Gastroesophageal sphincter (tissue), 4 donors: ENCODE data around the gene PLA2G4A. TPM values are rescaled to one million over a fixed set of nuclear protein-coding genes. Genes with fewer than 3 reads are reported as not detected.

Experiments used
- ATAC-seq: fragments of 150-250 bp; one replicate; pipeline ENCODE4 v1.9.1; 2016; ENCODE audit warnings: mild to moderate bottlenecking, moderate library complexity
- H3K27ac ChIP-seq, 4 donors: fragments of 200-600 bp; sonication (generic) in 3 of 4; 1 replicate in 3 of 4; 2 replicates in 1 of 4; pipeline ENCODE4 v1.5.1; 2016 to 2019
- H3K27me3 ChIP-seq: fragments of 200-600 bp; sonication (generic); one replicate; pipeline ENCODE4 v1.5.1; 2019
- H3K36me3 ChIP-seq, 2 donors: fragments of 200-600 bp; sonication (generic); one replicate each; pipeline ENCODE4 v1.5.1; 2019; ENCODE audit warnings: control low read depth in 1 of 2
- H3K4me1 ChIP-seq, 3 donors: fragments of 200-600 bp; sonication (generic); 1 replicate in 2 of 3; 2 replicates in 1 of 3; pipeline ENCODE4 v1.5.1; 2016 to 2019; ENCODE audit warnings: control low read depth in 2 of 3
- H3K4me3 ChIP-seq, 2 donors: fragments of 200-600 bp; sonication (generic); one replicate each; pipeline ENCODE4 v1.5.1; 2019; ENCODE audit warnings: mild to moderate bottlenecking in 1 of 2, moderate library complexity in 1 of 2
- H3K9me3 ChIP-seq, 3 donors: fragments of 200-600 bp; sonication (generic); one replicate each; pipeline ENCODE4 v1.5.1; 2017 to 2019; ENCODE audit warnings: control low read depth in 2 of 3
- EP300 ChIP-seq: sonication (generic); formaldehyde crosslinking; IDR thresholded peaks from one replicate; pipeline ENCODE4 v1.6.1; 2017; ENCODE audit warnings: antibody characterized with exemption, mild to moderate bottlenecking
- POLR2A ChIP-seq, 2 donors: fragments of 450-650 bp; IDR thresholded peaks; one replicate each; pipeline ENCODE4 v1.6.1; 2017; ENCODE audit warnings: antibody characterized with exemption in 2 of 2, mild to moderate bottlenecking in 2 of 2, moderate library complexity in 1 of 2
- POLR2AphosphoS5 ChIP-seq: sonication (generic); formaldehyde crosslinking; IDR thresholded peaks from one replicate; pipeline ENCODE4 v1.6.1; 2017; ENCODE audit warnings: antibody characterized with exemption
- WGBS, 2 donors: methylation state at CpG; one replicate each; pipeline ENCODE4 v1.1.5; 2018; ENCODE audit warnings: low coverage in 1 of 2; 5-methylcytosine and 5-hydroxymethylcytosine counted together
- total RNA-seq, 4 donors: library from RNA; depleted of rRNA; stranded (reverse); fragments of >200 nt; gene quantifications; one replicate each; pipeline ENCODE4 v1.1.0, GENCODE V29; 2016
- TF ChIP-seq, protein P1 (sequence below), 4 experiments: fragments of 200-600 bp in 2 of 4; fragments of 450-650 bp in 2 of 4; sonication (generic) in 1 of 4; IDR thresholded peaks; one replicate each; pipeline ENCODE4 v1.5.1; 2017 to 2019; ENCODE audit warnings: antibody characterized with exemption in 4 of 4, mild to moderate bottlenecking in 2 of 4, moderate library complexity in 2 of 4

PLA2G4A gene
- total RNA-seq, 4 donors from 2014 or later = 3.6 to 9.7 (median 5.0) TPM

GRCh38 chr1:186978596-186979556 lies 150.1 kb downstream of the PLA2G4A start:
- Histone ChIP-seq H3K4me3 (no peak overlapping the region), H3K27me3 (no peaks in the 10 kb centered on the region), H3K36me3 (no peaks in the 10 kb centered on the region), H3K9me3 (no peaks in the 10 kb centered on the region), H3K4me1 (peaks cover 0 to 19% (median 3%) of the 10 kb centered on the region in 3 donors), H3K27ac (no peak overlapping the region)
- no peak for ATAC-seq
- WGBS, 2 donors = 90 to 94% methylated on average over 4 to 5 of the region's 7 CpGs
- TF ChIP-seq EP300 = no peak
- TF ChIP-seq, protein P1, sequence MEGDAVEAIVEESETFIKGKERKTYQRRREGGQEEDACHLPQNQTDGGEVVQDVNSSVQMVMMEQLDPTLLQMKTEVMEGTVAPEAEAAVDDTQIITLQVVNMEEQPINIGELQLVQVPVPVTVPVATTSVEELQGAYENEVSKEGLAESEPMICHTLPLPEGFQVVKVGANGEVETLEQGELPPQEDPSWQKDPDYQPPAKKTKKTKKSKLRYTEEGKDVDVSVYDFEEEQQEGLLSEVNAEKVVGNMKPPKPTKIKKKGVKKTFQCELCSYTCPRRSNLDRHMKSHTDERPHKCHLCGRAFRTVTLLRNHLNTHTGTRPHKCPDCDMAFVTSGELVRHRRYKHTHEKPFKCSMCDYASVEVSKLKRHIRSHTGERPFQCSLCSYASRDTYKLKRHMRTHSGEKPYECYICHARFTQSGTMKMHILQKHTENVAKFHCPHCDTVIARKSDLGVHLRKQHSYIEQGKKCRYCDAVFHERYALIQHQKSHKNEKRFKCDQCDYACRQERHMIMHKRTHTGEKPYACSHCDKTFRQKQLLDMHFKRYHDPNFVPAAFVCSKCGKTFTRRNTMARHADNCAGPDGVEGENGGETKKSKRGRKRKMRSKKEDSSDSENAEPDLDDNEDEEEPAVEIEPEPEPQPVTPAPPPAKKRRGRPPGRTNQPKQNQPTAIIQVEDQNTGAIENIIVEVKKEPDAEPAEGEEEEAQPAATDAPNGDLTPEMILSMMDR (IDR thresholded peaks at IDR 0.05) = no peak
- no peak for TF ChIP-seq POLR2AphosphoS5
- TF ChIP-seq POLR2A (IDR thresholded peaks at IDR 0.05) = no peak

- no peak for TF ChIP-seq POLR2A (IDR thresholded peaks at IDR 0.05)
- TF ChIP-seq EP300 = no peak
- TF ChIP-seq, protein P1 (IDR thresholded peaks at IDR 0.05) = no peak
- H3K36me3 ChIP-seq = no peaks in the 10 kb centered on the region
Observed at GRCh38 chr1:186980400-186980799, 151.7 kb downstream of the PLA2G4A start.

DNA sequence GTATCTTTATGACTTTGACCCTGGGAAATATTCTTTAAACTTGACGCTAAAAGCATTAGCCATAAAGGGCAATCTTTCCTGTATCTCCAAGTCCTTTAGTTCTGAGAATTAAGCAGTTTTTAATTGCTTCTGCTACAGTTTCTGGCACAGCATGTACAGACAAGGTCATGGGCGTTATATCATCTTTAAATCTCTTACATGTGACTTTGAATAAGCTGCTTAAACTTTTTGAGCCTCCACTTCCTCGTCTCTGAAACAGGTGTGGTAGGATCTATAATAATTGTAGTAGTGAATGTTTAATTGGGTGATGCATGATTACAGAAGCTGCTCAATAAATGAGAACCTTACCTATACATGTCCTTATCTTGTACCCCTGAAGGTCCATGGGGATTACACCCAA lies 153.4 kb downstream of the PLA2G4A start:
- H3K9me3 ChIP-seq = no peaks in the 10 kb centered on the region
- H3K27me3 ChIP-seq = no peaks in the 10 kb centered on the region
- peaks cover 0 to 5% (median 3%) of the 10 kb centered on the region in 3 donors for H3K4me1 ChIP-seq
- H3K4me3 ChIP-seq = no peak overlapping the region
- 52 to 63% methylated on average over 3 of the region's 3 CpGs for WGBS, 2 donors
- no peak for ATAC-seq
- H3K36me3 ChIP-seq = no peaks in the 10 kb centered on the region
- H3K27ac ChIP-seq = no peak overlapping the region
- TF ChIP-seq, protein P1 (IDR thresholded peaks at IDR 0.05) = no peak
- TF ChIP-seq EP300 (no peak), POLR2A (IDR thresholded peaks at IDR 0.05) (no peak), POLR2AphosphoS5 (no peak)

More at GRCh38 chr1:186980400-186980799, 151.7 kb downstream of the PLA2G4A start:
- no peak overlapping the region for H3K27ac ChIP-seq
- WGBS, 2 donors = 81 to 84% methylated on average over 2 of the region's 2 CpGs
- ATAC-seq = no peak
- H3K4me3 ChIP-seq = no peak overlapping the region
- H3K4me1 ChIP-seq = peaks cover 0 to 8% (median 3%) of the 10 kb centered on the region in 3 donors
- H3K27me3 ChIP-seq = no peaks in the 10 kb centered on the region
- H3K9me3 ChIP-seq = no peaks in the 10 kb centered on the region

- Histone ChIP-seq H3K4me3 (no peak overlapping the region), H3K4me1 (peaks cover 0 to 5% (median 0%) of the 10 kb centered on the region in 3 donors), H3K36me3 (no peaks in the 10 kb centered on the region), H3K9me3 (no peaks in the 10 kb centered on the region), H3K27me3 (no peaks in the 10 kb centered on the region), H3K27ac (peak overlapping the region in 3 of 4 donors; percentile 17 to 59 (median 19))
- TF ChIP-seq EP300 (no peak), POLR2AphosphoS5 (peak; percentile 75), POLR2A (IDR thresholded peaks at IDR 0.05) (no peak)
- TF ChIP-seq, protein P1 (IDR thresholded peaks at IDR 0.05) = no peak
- ATAC-seq = peak; percentile 80
- WGBS, 2 donors = 29 to 41% methylated on average over 2 to 4 of the region's 4 CpGs
Observed at GRCh38 chr1:186983327-186983726, 154.6 kb downstream of the PLA2G4A start.
